LNCaP clone FGC (cell line): ENCODE measurements around the gene ITPR2.

Experiments used
- DNase-seq: peaks from one replicate; pipeline ENCODE4 v3.0.0-alpha.2; 2011; ENCODE audit warnings: low read depth
- H3K4me3 ChIP-seq: 2 replicates; pipeline ENCODE4 v1.5.1; 2011; ENCODE audit warnings: mild to moderate bottlenecking, low read depth, low read length, control low read depth
- TF ChIP-seq, protein P1 (sequence below): IDR thresholded peaks from 2 replicates; pipeline ENCODE4 v1.5.1; 2012; ENCODE audit warnings: mild to moderate bottlenecking; ENCODE audit not compliant: control insufficient read depth, insufficient read depth; ENCODE audit errors: extremely low read depth

ITPR2 gene

DNA sequence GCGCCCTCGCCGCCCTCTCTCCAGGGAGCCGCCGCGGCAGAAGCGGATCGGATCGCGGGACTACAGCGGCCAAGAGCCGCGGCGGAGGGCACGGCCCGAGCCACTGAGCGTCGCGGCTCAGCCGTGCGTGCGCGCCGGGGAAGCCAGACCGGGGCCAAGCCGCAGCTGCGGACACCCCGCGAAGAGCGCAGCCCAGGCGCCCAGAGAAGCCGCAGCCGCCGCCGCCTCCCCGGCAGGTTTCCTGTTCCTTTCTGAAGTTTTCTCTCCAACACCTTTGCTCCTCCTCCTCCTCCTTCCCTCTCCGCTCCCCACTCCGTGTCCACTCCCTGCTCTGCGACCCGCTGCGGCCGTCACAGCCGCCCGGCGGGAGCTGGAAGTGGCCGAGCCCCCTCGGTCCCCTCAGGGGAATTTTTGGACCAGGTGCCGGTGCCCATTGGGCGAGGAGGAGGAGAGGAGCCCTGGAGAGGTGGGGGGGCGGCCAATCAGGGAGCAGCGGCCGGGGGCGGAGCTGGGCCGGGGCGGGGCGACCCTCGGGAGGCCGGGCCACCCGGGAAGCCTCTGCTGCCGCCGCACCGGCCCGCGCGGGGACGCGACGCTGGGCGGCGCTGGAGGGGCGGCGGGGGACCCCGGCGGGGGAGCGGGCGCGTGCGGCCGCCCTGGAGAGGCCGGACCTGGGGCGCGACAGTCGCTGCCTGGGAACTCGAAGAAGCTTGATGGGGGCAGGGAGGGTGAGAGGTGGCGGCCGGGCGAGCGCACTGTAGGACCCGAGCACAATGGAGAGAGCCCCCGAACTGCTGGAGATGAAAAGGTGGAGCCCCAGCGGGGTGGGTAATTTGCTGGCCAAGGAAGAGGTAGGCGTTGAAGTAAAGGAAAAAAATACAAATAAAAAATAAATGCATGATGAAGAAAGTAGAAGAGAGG is at the start of gene ITPR2:
ITPR2 (minus strand) TSS at position 373 of the 921 bp plus-strand sequence. CDS start 413 bp downstream, outside the sequence.
- TF ChIP-seq, protein P1, sequence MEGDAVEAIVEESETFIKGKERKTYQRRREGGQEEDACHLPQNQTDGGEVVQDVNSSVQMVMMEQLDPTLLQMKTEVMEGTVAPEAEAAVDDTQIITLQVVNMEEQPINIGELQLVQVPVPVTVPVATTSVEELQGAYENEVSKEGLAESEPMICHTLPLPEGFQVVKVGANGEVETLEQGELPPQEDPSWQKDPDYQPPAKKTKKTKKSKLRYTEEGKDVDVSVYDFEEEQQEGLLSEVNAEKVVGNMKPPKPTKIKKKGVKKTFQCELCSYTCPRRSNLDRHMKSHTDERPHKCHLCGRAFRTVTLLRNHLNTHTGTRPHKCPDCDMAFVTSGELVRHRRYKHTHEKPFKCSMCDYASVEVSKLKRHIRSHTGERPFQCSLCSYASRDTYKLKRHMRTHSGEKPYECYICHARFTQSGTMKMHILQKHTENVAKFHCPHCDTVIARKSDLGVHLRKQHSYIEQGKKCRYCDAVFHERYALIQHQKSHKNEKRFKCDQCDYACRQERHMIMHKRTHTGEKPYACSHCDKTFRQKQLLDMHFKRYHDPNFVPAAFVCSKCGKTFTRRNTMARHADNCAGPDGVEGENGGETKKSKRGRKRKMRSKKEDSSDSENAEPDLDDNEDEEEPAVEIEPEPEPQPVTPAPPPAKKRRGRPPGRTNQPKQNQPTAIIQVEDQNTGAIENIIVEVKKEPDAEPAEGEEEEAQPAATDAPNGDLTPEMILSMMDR, result peak; percentile 73
- H3K4me3 ChIP-seq, result peak within 1 kb of the TSS; percentile 76
- DNase-seq, result peak; percentile 32

DNA sequence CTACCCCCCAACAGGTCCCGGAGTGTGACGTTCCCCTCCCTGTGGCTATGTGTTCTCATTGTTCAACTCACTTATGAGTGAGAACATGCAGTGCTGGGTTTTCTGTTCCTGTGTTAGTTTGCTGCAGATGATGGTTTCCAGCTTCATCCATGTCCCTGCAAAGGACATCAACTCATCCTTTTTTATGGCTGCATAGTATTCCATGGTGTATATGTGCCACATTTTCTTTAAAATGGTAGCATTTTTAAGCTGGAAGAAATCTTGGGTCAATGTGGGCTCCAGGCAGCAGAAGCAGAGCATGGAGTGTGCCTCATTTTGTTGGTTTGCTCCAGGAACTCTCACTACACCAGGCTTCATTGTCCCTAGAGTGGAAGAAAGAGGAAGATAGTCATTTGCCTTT is 47.6 kb upstream of the ITPR2 start:
- TF ChIP-seq, protein P1, result no peak
- DNase-seq, result no peak
- H3K4me3 ChIP-seq, result no peak overlapping the region

DNA sequence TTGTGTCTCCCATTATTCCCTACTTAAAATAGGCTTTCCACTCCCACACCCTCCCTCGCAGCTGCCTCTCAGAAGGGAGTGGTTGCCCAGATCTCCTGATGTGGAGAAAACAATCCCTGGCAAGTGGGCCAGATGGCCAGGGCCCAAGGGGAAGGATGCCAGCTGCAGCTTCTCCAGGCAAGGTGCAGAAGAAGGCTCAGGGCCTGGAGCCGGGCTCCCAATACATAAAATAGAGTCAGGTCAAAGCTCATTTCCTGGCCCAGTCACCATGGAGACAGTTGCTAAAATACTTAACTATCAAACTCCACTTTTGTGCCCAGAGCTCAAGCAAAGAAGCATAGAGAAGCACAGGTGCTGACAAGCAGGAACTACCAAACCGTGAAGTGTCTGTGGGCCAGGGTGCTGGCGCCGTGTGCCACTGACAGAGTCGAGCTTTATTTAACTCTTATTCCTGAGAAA is 45.7 kb upstream of the ITPR2 start:
- H3K4me3 ChIP-seq, result no peak overlapping the region
- DNase-seq, result peak; percentile 67
- TF ChIP-seq, protein P1, result no peak

DNA sequence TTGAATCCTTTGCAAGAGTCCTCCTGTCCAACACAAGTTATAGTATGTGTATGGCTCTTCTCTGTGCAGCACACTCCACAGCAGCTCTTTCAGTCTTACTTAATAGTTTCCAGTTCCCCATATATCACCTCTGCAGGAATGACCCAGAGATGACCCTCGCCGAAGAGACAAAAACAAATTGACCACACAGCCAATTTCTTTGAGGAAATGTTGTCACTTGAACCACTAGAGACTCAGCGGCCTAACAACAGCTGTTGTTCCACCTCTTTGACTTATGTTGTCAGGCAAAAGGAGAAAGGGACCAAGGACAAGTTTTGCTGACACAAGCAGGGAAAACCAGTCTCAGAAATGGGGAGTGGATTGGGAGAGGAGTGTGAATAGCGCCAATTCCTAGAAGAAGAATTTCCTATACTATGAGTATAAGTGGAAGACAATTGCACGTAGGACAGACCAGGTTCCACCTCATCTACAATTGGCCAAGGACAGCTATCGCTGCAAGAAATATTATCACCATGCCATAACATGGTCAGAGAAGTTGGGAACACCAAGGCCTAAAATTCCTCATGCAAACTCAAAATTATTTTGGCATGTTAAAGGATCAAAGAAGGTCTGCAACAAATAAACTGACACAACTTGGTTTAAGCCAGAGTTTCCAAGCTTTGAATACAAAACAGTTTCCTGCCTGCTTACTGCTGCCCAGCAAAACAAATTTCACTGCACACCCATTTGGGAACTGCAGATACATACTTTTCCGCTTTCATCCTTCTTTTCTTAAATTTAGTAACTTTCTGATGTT is 41.7 kb upstream of the ITPR2 start:
- TF ChIP-seq, protein P1, result no peak
- DNase-seq, result no peak
- no peak overlapping the region for H3K4me3 ChIP-seq

DNA sequence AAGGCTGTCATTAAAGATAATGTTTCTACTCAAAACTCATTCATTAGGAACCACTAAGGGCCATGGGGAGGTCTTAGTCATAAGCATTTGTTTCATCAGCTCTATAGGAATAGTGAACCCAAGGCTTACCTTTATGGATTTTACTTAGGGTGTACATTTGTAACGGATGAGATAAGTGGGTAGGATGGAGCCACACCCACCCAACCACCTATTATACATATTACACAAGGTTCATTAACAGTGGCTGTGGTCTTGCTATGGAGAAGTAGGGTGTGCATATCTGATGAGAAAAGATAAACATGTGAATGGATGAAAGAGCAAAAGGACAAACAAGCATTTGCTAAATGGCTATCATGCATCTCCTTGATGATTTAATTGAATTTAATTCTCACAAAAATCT is 39.6 kb upstream of the ITPR2 start:
- TF ChIP-seq, protein P1, result no peak
- no peak for DNase-seq
- no peak overlapping the region for H3K4me3 ChIP-seq

DNA sequence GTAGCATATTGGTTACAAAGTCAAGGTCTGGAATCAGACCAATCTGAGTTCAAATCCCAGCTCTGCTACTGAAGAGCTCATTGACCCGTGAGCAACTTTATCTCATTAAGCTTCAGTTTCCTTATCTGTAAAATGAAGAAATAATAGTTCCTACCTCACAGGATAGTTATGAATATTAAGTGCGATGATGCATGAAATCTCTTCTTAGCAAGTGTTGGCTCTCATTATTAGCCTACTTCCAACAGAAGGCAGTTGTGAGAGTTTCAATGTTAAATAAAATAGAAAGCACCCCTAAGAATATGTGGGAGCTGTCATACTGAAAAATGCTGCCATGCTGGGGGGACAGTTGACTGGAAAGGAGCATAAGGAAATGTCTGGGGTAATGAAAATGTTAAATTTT is 39.0 kb upstream of the ITPR2 start:
- TF ChIP-seq, protein P1, result no peak
- DNase-seq, result no peak
- H3K4me3 ChIP-seq, result no peak overlapping the region
